DOHH2 (cell line): ENCODE results near the gene TBC1D2B.

ENCODE experiments used
- CTCF ChIP-seq: fragments of 200-600 bp; sonication (generic); IDR thresholded peaks from one replicate; pipeline ENCODE4 v1.5.1; 2014; ENCODE audit warnings: antibody characterized with exemption, mild to moderate bottlenecking, low read depth, low read length; ENCODE audit not compliant: poor library complexity, severe bottlenecking
- EZH2phosphoT487 ChIP-seq: fragments of 200-600 bp; sonication (generic); IDR thresholded peaks from 2 replicates; pipeline ENCODE4 v1.6.1; 2017; ENCODE audit warnings: borderline replicate concordance, mild to moderate bottlenecking, antibody characterized with exemption, low read length, moderate library complexity, mixed read lengths

- TF ChIP-seq CTCF (no peak), EZH2phosphoT487 (no peak)
Measured at GRCh38 chr15:78050826-78051225, 26.7 kb downstream of the TBC1D2B start.
